ENCODE data around the gene AK8. TPM values are rescaled to one million over a fixed set of nuclear protein-coding genes. Genes with fewer than 3 reads are reported as not detected.

The AK8 gene
- total RNA-seq, 1 experiment from 2014 or later: 2.5 TPM

- DNase-seq (ENCODE audit: low read depth, low spot score): no peak
- Histone ChIP-seq H3K4me1 (ENCODE audit: control insufficient read depth in 1 of 2, insufficient read depth in 2 of 2, low read length in 2 of 2) (no peaks in the 10 kb centered on the region), H2AFZ (ENCODE audit: low read depth, low read length, poor library complexity, severe bottlenecking) (no peak overlapping the region), H4K20me1 (ENCODE audit: insufficient read depth) (no peaks in the 10 kb centered on the region), H3K36me3 (ENCODE audit: control insufficient read depth in 1 of 2, insufficient read depth in 2 of 2, low read length in 2 of 2) (no peaks in the 10 kb centered on the region), H3K27ac (ENCODE audit: low read depth, low read length) (no peak overlapping the region), H3K9me2 (ENCODE audit: insufficient read depth) (no peaks in the 10 kb centered on the region), H3K9me3 (ENCODE audit: control insufficient read depth in 1 of 2, insufficient read depth in 1 of 2, low read depth in 1 of 2, low read length in 2 of 2) (no peaks in the 10 kb centered on the region), H3K27me3 (ENCODE audit: insufficient read depth, low read length) (no peaks in the 10 kb centered on the region), H3K4me2 (ENCODE audit: low read length) (no peak overlapping the region), H3K79me2 (ENCODE audit: insufficient read depth, low read length) (no peaks in the 10 kb centered on the region), H3K4me3 (replicated peaks in 1 of 2; ENCODE audit: low read depth in 1 of 2, low read length in 2 of 2) (no peak overlapping the region), H3K9ac (ENCODE audit: low read length) (no peak overlapping the region)
- RAD21 ChIA-PET (ENCODE audit: low non-redundant PET in 1 of 2, low total read pairs in 2 of 2, uncharacterized antibody in 2 of 2, unreplicated experiment in 2 of 2): no interaction called here
- no peak for ATAC-seq
- POLR2A ChIA-PET: no interaction called here
- BruUV-seq (replicated peaks): no TSS peak
- TF ChIP-seq ZFX (IDR thresholded peaks at IDR 0.05) (no peak), SP1 (IDR thresholded peaks at IDR 0.05; ENCODE audit: low read depth) (no peak), ZNF274 (IDR thresholded peaks at IDR 0.05; ENCODE audit: low read depth, low read length) (no peak), EGR1 (IDR thresholded peaks at IDR 0.05; ENCODE audit: low read depth) (no peak), CEBPB (IDR thresholded peaks at IDR 0.05; ENCODE audit: low read depth) (no peak)
- TF ChIP-seq, protein P1, sequence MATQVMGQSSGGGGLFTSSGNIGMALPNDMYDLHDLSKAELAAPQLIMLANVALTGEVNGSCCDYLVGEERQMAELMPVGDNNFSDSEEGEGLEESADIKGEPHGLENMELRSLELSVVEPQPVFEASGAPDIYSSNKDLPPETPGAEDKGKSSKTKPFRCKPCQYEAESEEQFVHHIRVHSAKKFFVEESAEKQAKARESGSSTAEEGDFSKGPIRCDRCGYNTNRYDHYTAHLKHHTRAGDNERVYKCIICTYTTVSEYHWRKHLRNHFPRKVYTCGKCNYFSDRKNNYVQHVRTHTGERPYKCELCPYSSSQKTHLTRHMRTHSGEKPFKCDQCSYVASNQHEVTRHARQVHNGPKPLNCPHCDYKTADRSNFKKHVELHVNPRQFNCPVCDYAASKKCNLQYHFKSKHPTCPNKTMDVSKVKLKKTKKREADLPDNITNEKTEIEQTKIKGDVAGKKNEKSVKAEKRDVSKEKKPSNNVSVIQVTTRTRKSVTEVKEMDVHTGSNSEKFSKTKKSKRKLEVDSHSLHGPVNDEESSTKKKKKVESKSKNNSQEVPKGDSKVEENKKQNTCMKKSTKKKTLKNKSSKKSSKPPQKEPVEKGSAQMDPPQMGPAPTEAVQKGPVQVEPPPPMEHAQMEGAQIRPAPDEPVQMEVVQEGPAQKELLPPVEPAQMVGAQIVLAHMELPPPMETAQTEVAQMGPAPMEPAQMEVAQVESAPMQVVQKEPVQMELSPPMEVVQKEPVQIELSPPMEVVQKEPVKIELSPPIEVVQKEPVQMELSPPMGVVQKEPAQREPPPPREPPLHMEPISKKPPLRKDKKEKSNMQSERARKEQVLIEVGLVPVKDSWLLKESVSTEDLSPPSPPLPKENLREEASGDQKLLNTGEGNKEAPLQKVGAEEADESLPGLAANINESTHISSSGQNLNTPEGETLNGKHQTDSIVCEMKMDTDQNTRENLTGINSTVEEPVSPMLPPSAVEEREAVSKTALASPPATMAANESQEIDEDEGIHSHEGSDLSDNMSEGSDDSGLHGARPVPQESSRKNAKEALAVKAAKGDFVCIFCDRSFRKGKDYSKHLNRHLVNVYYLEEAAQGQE (IDR thresholded peaks at IDR 0.05; ENCODE audit: low read depth): no peak
- TF ChIP-seq, protein P2, sequence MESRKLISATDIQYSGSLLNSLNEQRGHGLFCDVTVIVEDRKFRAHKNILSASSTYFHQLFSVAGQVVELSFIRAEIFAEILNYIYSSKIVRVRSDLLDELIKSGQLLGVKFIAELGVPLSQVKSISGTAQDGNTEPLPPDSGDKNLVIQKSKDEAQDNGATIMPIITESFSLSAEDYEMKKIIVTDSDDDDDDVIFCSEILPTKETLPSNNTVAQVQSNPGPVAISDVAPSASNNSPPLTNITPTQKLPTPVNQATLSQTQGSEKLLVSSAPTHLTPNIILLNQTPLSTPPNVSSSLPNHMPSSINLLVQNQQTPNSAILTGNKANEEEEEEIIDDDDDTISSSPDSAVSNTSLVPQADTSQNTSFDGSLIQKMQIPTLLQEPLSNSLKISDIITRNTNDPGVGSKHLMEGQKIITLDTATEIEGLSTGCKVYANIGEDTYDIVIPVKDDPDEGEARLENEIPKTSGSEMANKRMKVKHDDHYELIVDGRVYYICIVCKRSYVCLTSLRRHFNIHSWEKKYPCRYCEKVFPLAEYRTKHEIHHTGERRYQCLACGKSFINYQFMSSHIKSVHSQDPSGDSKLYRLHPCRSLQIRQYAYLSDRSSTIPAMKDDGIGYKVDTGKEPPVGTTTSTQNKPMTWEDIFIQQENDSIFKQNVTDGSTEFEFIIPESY (IDR thresholded peaks at IDR 0.05; ENCODE audit: extremely low read depth, insufficient replicate concordance, low read length): no peak
- CTCF ChIA-PET: no interaction called here
- intact Hi-C loops (cut with micrococcal nuclease): no loop called here
Observed at GRCh38 chr9:132743931-132744479, 134.1 kb downstream of the AK8 start.
